OCI-LY1 (cell line): ENCODE measurements around the gene ACTL7B.

ENCODE experiments used
- H2AFZ ChIP-seq: fragments of 200-600 bp; sonication (generic), shearing (Covaris generic); 2 replicates; pipeline ENCODE4 v1.6.0; 2014; ENCODE audit warnings: antibody characterized with exemption, mild to moderate bottlenecking, low read length
- H3F3A ChIP-seq: fragments of 200-600 bp; sonication (generic), shearing (Covaris generic); 2 replicates; pipeline ENCODE4 v1.6.0; 2014; ENCODE audit warnings: mild to moderate bottlenecking, antibody characterized with exemption, low read length, moderate library complexity; ENCODE audit not compliant: insufficient read depth
- H3K27ac ChIP-seq: fragments of 200-600 bp; sonication (generic); 2 replicates; pipeline ENCODE4 v1.5.1; 2014; ENCODE audit warnings: low read length, mixed run types, mild to moderate bottlenecking, low read depth; ENCODE audit not compliant: poor library complexity, severe bottlenecking
- H3K27me3 ChIP-seq: fragments of 200-600 bp; sonication (generic); 2 replicates; pipeline ENCODE4 v1.6.0; 2014; ENCODE audit warnings: antibody characterized with exemption, mild to moderate bottlenecking, low read length, moderate library complexity; ENCODE audit not compliant: insufficient read depth
- H3K36me3 ChIP-seq: fragments of 200-600 bp; sonication (generic); 2 replicates; pipeline ENCODE4 v1.6.1; 2014; ENCODE audit warnings: mild to moderate bottlenecking, antibody characterized with exemption, low read length, moderate library complexity, mixed read lengths; ENCODE audit not compliant: insufficient read depth
- H3K4me1 ChIP-seq: fragments of 200-600 bp; sonication (generic); 2 replicates; pipeline ENCODE4 v1.5.1; 2014; ENCODE audit warnings: mild to moderate bottlenecking, low read length, moderate library complexity; ENCODE audit not compliant: insufficient read depth, severe bottlenecking
- H3K4me2 ChIP-seq: fragments of 200-600 bp; sonication (generic), shearing (Covaris generic); 2 replicates; pipeline ENCODE4 v1.6.1; 2014; ENCODE audit warnings: low read length
- H3K4me3 ChIP-seq: fragments of 200-600 bp; sonication (generic); 2 replicates; pipeline ENCODE4 v1.5.1; 2014; ENCODE audit warnings: low read length, low read depth, mild to moderate bottlenecking, mixed read lengths; ENCODE audit not compliant: poor library complexity, severe bottlenecking
- H3K79me2 ChIP-seq: fragments of 200-600 bp; shearing (Covaris generic); 2 replicates; pipeline ENCODE4 v1.6.1; 2016; ENCODE audit warnings: mixed run types, low read length, mixed read lengths; ENCODE audit not compliant: insufficient read depth
- H3K9ac ChIP-seq: fragments of 200-600 bp; sonication (generic), shearing (Covaris generic); 2 replicates; pipeline ENCODE4 v1.6.1; 2014; ENCODE audit warnings: mild to moderate bottlenecking, low read length, mixed read lengths
- H3K9me2 ChIP-seq: fragments of 200-600 bp; sonication (generic), shearing (Covaris generic); 2 replicates; pipeline ENCODE4 v1.6.1; 2014; ENCODE audit warnings: low read depth, mild to moderate bottlenecking, low read length, mixed read lengths
- H3K9me3 ChIP-seq: fragments of 200-600 bp; shearing (Covaris generic); 2 replicates; pipeline ENCODE4 v1.6.1; 2014; ENCODE audit warnings: low read length, mixed read lengths
- H4K20me1 ChIP-seq: fragments of 200-600 bp; sonication (generic), shearing (Covaris generic); 2 replicates; pipeline ENCODE4 v1.6.0; 2016; ENCODE audit warnings: mild to moderate bottlenecking, low read length; ENCODE audit not compliant: insufficient read depth
- CTCF ChIP-seq: fragments of 200-600 bp; sonication (generic), shearing (Covaris generic); IDR thresholded peaks from 2 replicates; pipeline ENCODE4 v1.5.1; 2017; ENCODE audit warnings: mild to moderate bottlenecking, antibody characterized with exemption, low read length, moderate library complexity, mixed read lengths
- EZH2 ChIP-seq: fragments of 200-600 bp; sonication (generic), shearing (Covaris generic); IDR thresholded peaks from 2 replicates; pipeline ENCODE4 v1.8.0; 2017; ENCODE audit warnings: borderline replicate concordance, mixed run types, mild to moderate bottlenecking, antibody characterized with exemption, low read length, moderate library complexity, mixed read lengths

Gene ACTL7B

GRCh38 chr9:108855529-108855886 is 278 bp downstream of the ACTL7B start:
- no peaks in the 10 kb centered on the region for H3K9me2 ChIP-seq
- H3K9me3 ChIP-seq: no peaks in the 10 kb centered on the region
- TF ChIP-seq CTCF: no peak
- no peak for TF ChIP-seq EZH2
- H3K79me2 ChIP-seq: no peaks in the 10 kb centered on the region
- H3K9ac ChIP-seq: no peak overlapping the region
- no peak overlapping the region for H3K27ac ChIP-seq
- H3K4me2 ChIP-seq: no peak overlapping the region
- no peaks in the 10 kb centered on the region for H3K36me3 ChIP-seq
- no peak overlapping the region for H2AFZ ChIP-seq
- no peaks in the 10 kb centered on the region for H3F3A ChIP-seq
- no peaks in the 10 kb centered on the region for H3K4me1 ChIP-seq
- no peak overlapping the region for H3K4me3 ChIP-seq
- no peaks in the 10 kb centered on the region for H4K20me1 ChIP-seq
- H3K27me3 ChIP-seq: no peaks in the 10 kb centered on the region

GRCh38 chr9:108854641-108855528 is 901 bp downstream of the ACTL7B start:
- Histone ChIP-seq H3K9ac (no peak overlapping the region), H2AFZ (no peak overlapping the region), H3K9me2 (no peaks in the 10 kb centered on the region), H3K27ac (no peak overlapping the region), H3K36me3 (no peaks in the 10 kb centered on the region), H3K79me2 (no peaks in the 10 kb centered on the region), H4K20me1 (no peaks in the 10 kb centered on the region), H3K4me2 (no peak overlapping the region), H3K4me1 (no peaks in the 10 kb centered on the region), H3F3A (no peaks in the 10 kb centered on the region), H3K9me3 (no peaks in the 10 kb centered on the region), H3K27me3 (no peaks in the 10 kb centered on the region), H3K4me3 (no peak overlapping the region)
- TF ChIP-seq CTCF (no peak), EZH2 (no peak)

- H3K4me1 ChIP-seq: no peaks in the 10 kb centered on the region
- H3F3A ChIP-seq: no peaks in the 10 kb centered on the region
- no peaks in the 10 kb centered on the region for H3K9me2 ChIP-seq
- no peak overlapping the region for H3K4me2 ChIP-seq
- no peaks in the 10 kb centered on the region for H3K9me3 ChIP-seq
- no peak overlapping the region for H2AFZ ChIP-seq
- TF ChIP-seq EZH2 (no peak), CTCF (peak; percentile 39)
- no peak overlapping the region for H3K9ac ChIP-seq
- no peaks in the 10 kb centered on the region for H4K20me1 ChIP-seq
- H3K27ac ChIP-seq: no peak overlapping the region
- H3K4me3 ChIP-seq: no peak overlapping the region
- no peaks in the 10 kb centered on the region for H3K79me2 ChIP-seq
- H3K27me3 ChIP-seq: no peaks in the 10 kb centered on the region
- no peaks in the 10 kb centered on the region for H3K36me3 ChIP-seq
Measured at GRCh38 chr9:108854094-108854493, 1.7 kb downstream of the ACTL7B start.
